ENCODE measurements around the gene ZNF592.

GRCh38 chr15:84791763-84792162 is 43.4 kb downstream of the ZNF592 start:
- TF ChIP-seq CTCF (IDR thresholded peaks at IDR 0.05) (no peak), POLR2AphosphoS5 (IDR thresholded peaks at IDR 0.05) (no peak), POLR2A (IDR thresholded peaks at IDR 0.05) (no peak), EP300 (IDR thresholded peaks at IDR 0.05) (no peak)
